Thyroid gland (tissue), 4 donors: ENCODE data around the gene CDK9. TPM values are rescaled to one million over a fixed set of nuclear protein-coding genes. Genes with fewer than 3 reads are reported as not detected.
"Not testable (repeated sequence)": the region's sequence is repeated elsewhere in the genome, so short reads cannot be mapped to it uniquely, and the experiment has no call there.

Experiments
- DNase-seq, 2 donors: peaks; one replicate each; pipeline ENCODE4 v3.0.0-alpha.2; 2019
- H3K27ac ChIP-seq, 3 donors: fragments of 200-600 bp; sonication (generic); 1 replicate in 2 of 3; 2 replicates in 1 of 3; pipeline ENCODE4 v1.5.1; 2016 to 2019; ENCODE audit warnings: mild to moderate bottlenecking in 1 of 3, moderate library complexity in 1 of 3
- H3K27me3 ChIP-seq: fragments of 200-600 bp; sonication (generic); one replicate; pipeline ENCODE4 v1.5.1; 2019
- H3K36me3 ChIP-seq, 2 donors: fragments of 200-600 bp; sonication (generic); one replicate each; pipeline ENCODE4 v1.5.1; 2016 to 2019
- H3K4me1 ChIP-seq, 2 donors: fragments of 200-600 bp; sonication (generic); one replicate each; pipeline ENCODE4 v1.5.1; 2017 to 2019
- H3K4me3 ChIP-seq, 3 donors: fragments of 200-600 bp; sonication (generic); replicated peaks in 1 of 3; 1 replicate in 2 of 3; 2 replicates in 1 of 3; pipeline ENCODE4 v1.5.1; 2016; ENCODE audit warnings: mild to moderate bottlenecking in 1 of 3
- H3K9me3 ChIP-seq: fragments of 200-600 bp; sonication (generic); one replicate; pipeline ENCODE4 v1.5.1; 2017
- POLR2A ChIP-seq, 2 donors: fragments of 450-650 bp; IDR thresholded peaks; one replicate each; pipeline ENCODE4 v1.6.1; 2017; ENCODE audit warnings: antibody characterized with exemption in 2 of 2, mild to moderate bottlenecking in 2 of 2, moderate library complexity in 1 of 2
- WGBS, 2 donors: methylation state at CpG; one replicate each; pipeline ENCODE4 v1.1.5; 2017; 5-methylcytosine and 5-hydroxymethylcytosine counted together
- intact Hi-C: fragments of 100-400 bp; cut with DNase I; formaldehyde crosslinking; loops from one replicate; pipeline ENCODE4 v1.15.1; 2023
- total RNA-seq, 4 donors: library from RNA; depleted of rRNA; stranded (reverse); fragments of >200 nt; gene quantifications; one replicate each; pipeline ENCODE4 v1.2.3, GENCODE V29; 2016
- TF ChIP-seq, protein P1 (sequence below), 6 experiments: fragments of 200-600 bp in 3 of 6; fragments of 450-650 bp in 3 of 6; sonication (generic) in 3 of 6; IDR thresholded peaks; one replicate each; pipeline ENCODE4 v1.5.1; 2016 to 2019; ENCODE audit warnings: antibody characterized with exemption in 6 of 6, mild to moderate bottlenecking in 2 of 6, inconsistent platforms in 1 of 6, moderate library complexity in 1 of 6

CDK9 gene
- total RNA-seq, 4 donors from 2014 or later: 47.5 to 85.2 (median 78.3) TPM

DNA sequence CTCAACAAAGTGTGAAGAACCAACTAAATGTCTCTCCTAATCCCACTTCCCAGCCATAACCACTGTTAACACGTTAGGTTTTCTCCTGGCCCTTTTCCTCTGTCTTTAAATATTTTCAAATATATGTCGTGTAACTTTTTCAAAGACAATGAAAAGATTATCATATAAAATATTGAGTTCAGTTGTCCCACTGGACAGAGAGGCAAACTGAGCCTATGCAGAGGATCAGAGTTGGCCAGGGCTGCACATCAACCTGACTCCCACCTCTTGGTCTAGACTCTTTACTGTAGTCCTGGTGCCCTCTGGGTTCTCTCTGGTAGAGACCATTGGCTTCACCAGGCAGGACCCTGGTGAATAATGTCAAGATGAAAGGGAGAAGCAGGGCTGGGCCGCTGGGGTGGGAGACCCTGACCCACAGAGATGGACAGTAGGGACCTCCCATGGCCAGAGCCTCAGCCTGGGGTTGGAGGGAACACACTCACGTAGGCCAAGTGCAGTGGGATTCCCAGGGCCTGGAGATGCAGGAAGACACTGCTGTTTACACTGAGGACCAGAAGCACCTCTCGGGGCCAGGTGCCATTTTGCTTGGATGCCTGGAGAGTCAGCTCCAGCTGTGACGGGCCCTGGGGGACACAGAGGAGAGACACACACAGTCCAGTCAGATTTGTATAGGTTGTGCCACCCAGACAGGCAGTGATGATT is 43.5 kb downstream of the CDK9 start:
- H3K36me3 ChIP-seq: peaks cover 7% of the 10 kb centered on the region in 2 donors
- DNase-seq: no peak
- H3K27me3 ChIP-seq: no peaks in the 10 kb centered on the region
- H3K27ac ChIP-seq: peak overlapping the region in 2 of 3 donors; percentile 33 to 51
- intact Hi-C loops: no loop called here
- no peak for TF ChIP-seq POLR2A (IDR thresholded peaks at IDR 0.05)
- TF ChIP-seq, protein P1, sequence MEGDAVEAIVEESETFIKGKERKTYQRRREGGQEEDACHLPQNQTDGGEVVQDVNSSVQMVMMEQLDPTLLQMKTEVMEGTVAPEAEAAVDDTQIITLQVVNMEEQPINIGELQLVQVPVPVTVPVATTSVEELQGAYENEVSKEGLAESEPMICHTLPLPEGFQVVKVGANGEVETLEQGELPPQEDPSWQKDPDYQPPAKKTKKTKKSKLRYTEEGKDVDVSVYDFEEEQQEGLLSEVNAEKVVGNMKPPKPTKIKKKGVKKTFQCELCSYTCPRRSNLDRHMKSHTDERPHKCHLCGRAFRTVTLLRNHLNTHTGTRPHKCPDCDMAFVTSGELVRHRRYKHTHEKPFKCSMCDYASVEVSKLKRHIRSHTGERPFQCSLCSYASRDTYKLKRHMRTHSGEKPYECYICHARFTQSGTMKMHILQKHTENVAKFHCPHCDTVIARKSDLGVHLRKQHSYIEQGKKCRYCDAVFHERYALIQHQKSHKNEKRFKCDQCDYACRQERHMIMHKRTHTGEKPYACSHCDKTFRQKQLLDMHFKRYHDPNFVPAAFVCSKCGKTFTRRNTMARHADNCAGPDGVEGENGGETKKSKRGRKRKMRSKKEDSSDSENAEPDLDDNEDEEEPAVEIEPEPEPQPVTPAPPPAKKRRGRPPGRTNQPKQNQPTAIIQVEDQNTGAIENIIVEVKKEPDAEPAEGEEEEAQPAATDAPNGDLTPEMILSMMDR (IDR thresholded peaks at IDR 0.05): no peak
- H3K9me3 ChIP-seq: no peaks in the 10 kb centered on the region
- H3K4me3 ChIP-seq: no peak overlapping the region
- peaks cover 20 to 66% of the 10 kb centered on the region in 2 donors for H3K4me1 ChIP-seq
- 83 to 84% methylated on average over 6 of the region's 6 CpGs for WGBS, 2 donors

DNA sequence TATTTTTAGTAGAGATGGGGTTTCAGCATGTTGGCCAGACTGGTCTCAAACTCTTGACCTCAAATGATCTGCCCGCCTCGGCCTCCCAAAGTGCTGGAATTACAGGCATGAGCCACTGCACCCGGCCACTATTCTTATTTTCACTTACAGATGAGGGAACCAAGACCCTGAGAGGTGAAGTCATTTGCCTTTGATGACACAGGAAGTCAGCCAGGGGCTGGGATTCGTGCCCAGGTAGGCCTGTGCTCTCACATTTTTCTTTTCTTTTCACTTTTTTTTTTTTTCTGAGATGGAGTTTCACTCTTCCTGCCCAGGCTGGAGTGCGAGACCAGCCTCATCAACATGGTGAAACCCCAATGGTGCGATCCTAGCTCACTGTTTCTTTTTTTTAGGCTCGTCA is 46.4 kb downstream of the CDK9 start:
- Histone ChIP-seq H3K4me1 (peaks cover 38 to 69% of the 10 kb centered on the region in 2 donors), H3K9me3 (no peaks in the 10 kb centered on the region), H3K27ac (peak overlapping the region; percentile 52 to 80 (median 62)), H3K4me3 (no peak overlapping the region), H3K36me3 (no peaks in the 10 kb centered on the region), H3K27me3 (no peaks in the 10 kb centered on the region)
- peak; percentile 76 to 81 for DNase-seq
- no peak for TF ChIP-seq POLR2A (IDR thresholded peaks at IDR 0.05)
- TF ChIP-seq, protein P1 (IDR thresholded peaks at IDR 0.05): no peak
- 45 to 47% methylated on average over 7 of the region's 7 CpGs for WGBS, 2 donors
- intact Hi-C loops: no loop called here

DNA sequence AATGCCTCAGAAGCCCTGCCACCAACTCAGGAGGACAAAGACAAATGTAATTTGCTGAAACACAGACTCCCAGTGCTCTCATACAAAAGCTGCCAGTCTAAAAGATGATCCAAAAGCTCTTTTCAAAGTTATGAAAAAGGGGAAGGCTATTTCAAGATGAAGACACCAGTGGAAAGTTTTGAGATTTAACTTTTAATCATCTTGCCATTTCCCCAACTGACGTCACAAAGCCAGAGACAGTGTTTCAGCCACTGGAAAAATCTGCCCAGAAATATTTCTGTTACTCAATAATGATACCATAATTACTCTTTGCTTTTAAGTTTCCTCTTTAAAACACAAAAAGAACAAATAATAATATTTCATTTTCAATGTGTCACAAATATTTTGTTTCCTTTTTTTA is 47.7 kb downstream of the CDK9 start:
- Histone ChIP-seq H3K4me1 (peaks cover 41 to 74% of the 10 kb centered on the region in 2 donors), H3K27ac (peak overlapping the region in 2 of 3 donors; percentile 72 to 80), H3K4me3 (no peak overlapping the region), H3K36me3 (no peaks in the 10 kb centered on the region), H3K27me3 (no peaks in the 10 kb centered on the region), H3K9me3 (no peaks in the 10 kb centered on the region)
- TF ChIP-seq, protein P1 (IDR thresholded peaks at IDR 0.05): no peak
- TF ChIP-seq POLR2A (IDR thresholded peaks at IDR 0.05): no peak
- 58 to 76% methylated on average over 1 of the region's 1 CpG for WGBS, 2 donors
- no peak for DNase-seq
- intact Hi-C loops: no loop called here

DNA sequence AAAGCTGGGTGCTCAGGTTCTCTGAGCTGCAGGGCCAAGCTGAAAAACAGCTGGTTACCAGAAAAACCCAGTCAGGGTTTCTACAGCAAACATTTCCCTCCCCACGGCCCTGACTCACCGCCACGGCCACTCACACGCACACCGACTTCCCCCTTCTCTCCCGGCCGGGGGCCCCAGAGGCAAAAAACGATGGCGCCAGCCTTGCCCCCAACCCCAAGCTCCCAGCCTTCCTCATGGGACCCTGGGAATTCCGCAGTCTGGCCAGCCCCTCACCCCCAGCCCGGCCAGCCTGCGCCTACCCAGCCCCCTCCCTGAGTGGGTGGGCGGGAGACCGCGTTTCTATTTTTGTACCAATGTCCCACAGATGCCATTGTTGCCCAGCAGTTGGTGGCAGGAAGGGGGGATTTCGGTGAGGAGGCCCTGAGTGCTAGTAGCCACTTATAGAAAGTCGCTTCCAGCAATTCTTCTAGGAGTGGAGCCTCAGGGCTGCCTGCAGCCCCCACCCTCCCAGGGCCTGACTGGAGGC is 50.2 kb downstream of the CDK9 start:
- intact Hi-C loops: no loop called here
- Histone ChIP-seq H3K9me3 (no peaks in the 10 kb centered on the region), H3K27ac (peak overlapping the region; percentile 63 to 80 (median 72)), H3K4me1 (peaks cover 36 to 75% of the 10 kb centered on the region in 2 donors), H3K36me3 (no peaks in the 10 kb centered on the region), H3K27me3 (no peaks in the 10 kb centered on the region), H3K4me3 (no peak overlapping the region)
- TF ChIP-seq, protein P1 (IDR thresholded peaks at IDR 0.05): no peak
- TF ChIP-seq POLR2A (IDR thresholded peaks at IDR 0.05): no peak
- no peak for DNase-seq
- 55 to 56% methylated on average over 5 to 17 of the region's 17 CpGs for WGBS, 2 donors

GRCh38 chr9:127836561-127836960 is 50.7 kb downstream of the CDK9 start:
- H3K4me3 ChIP-seq, DNase-seq, H3K27me3 ChIP-seq, H3K36me3 ChIP-seq, intact Hi-C loops, H3K9me3 ChIP-seq: not testable (repeated sequence)
- Histone ChIP-seq H3K27ac (peak overlapping the region; percentile 63 to 80 (median 72)), H3K4me1 (peaks cover 36 to 75% of the 10 kb centered on the region in 2 donors)
- 55 to 62% methylated on average over 3 of the region's 3 CpGs for WGBS, 2 donors
